ENCODE measurements around the gene DHRS2. TPM values are rescaled to one million over a fixed set of nuclear protein-coding genes. Genes with fewer than 3 reads are reported as not detected.

DHRS2 gene
- polyA plus RNA-seq, 1 donor (not counting 4 experiments of a cell fraction or from before 2014, with no cell fraction given): 0.14 TPM

GRCh38 chr14:23622990-23623389 is 13.2 kb upstream of the DHRS2 start:
- TF ChIP-seq EZH2 (IDR thresholded peaks at IDR 0.05; ENCODE audit: low read length) (no peak), CTCF (optimal IDR thresholded peaks at IDR 0.05 in 1 of 3, IDR thresholded peaks at IDR 0.05 in 1 of 3, conservative IDR thresholded peaks at IDR 0.05 in 1 of 3; ENCODE audit: extremely low read depth in 1 of 3, insufficient read depth in 2 of 3, low read length in 3 of 3) (no peak)
- peaks cover 2% of the 10 kb centered on the region for H3K9me3 ChIP-seq (ENCODE audit: control insufficient read depth, low read depth, low read length)
- no peak overlapping the region for H3K4me3 ChIP-seq (ENCODE audit: control insufficient read depth in 2 of 3, extremely low read depth in 1 of 3, insufficient read depth in 2 of 3, low read depth in 1 of 3, low read length in 3 of 3)
- H3K9ac ChIP-seq (ENCODE audit: control insufficient read depth, extremely low read depth, insufficient read depth, low read length): no peak overlapping the region
- H3K9me1 ChIP-seq (ENCODE audit: control insufficient read depth, extremely low read depth, insufficient read depth, low read length): no peaks in the 10 kb centered on the region
- no peak for FAIRE-seq
- dilution Hi-C loops (cut with MboI; ENCODE audit: extremely low pct_ligation_motif_present, low sequenced_read_pairs): no loop called here
- DNase-seq (ENCODE audit: low read depth, low spot score): no peak
- H3K4me1 ChIP-seq (ENCODE audit: control insufficient read depth, extremely low read depth, insufficient read depth, low read length): no peaks in the 10 kb centered on the region
- H3K79me2 ChIP-seq (ENCODE audit: control insufficient read depth, insufficient read depth, low read length): no peaks in the 10 kb centered on the region
- H3K36me3 ChIP-seq (ENCODE audit: control insufficient read depth in 2 of 2, extremely low read depth in 1 of 2, insufficient read depth in 2 of 2, low read length in 2 of 2): no peaks in the 10 kb centered on the region
- H2AFZ ChIP-seq (ENCODE audit: control insufficient read depth, low read length): no peak overlapping the region
- H3K4me2 ChIP-seq (ENCODE audit: control insufficient read depth, extremely low read depth, insufficient read depth, low read depth, low read length): no peak overlapping the region
- no peaks in the 10 kb centered on the region for H4K20me1 ChIP-seq (ENCODE audit: control insufficient read depth, extremely low read depth, insufficient read depth, low read length)
- H3K27ac ChIP-seq (ENCODE audit: control insufficient read depth, insufficient read depth, low read length): no peak overlapping the region
- peaks cover 4% of the 10 kb centered on the region for H3K27me3 ChIP-seq (ENCODE audit: control insufficient read depth, extremely low read depth, insufficient read depth, low read length)

GRCh38 chr14:23623962-23624361 is 12.2 kb upstream of the DHRS2 start:
- H3K27me3 ChIP-seq (ENCODE audit: control insufficient read depth, extremely low read depth, insufficient read depth, low read length): peaks cover 4% of the 10 kb centered on the region
- no peaks in the 10 kb centered on the region for H3K79me2 ChIP-seq (ENCODE audit: control insufficient read depth, insufficient read depth, low read length)
- H3K9ac ChIP-seq (ENCODE audit: control insufficient read depth, extremely low read depth, insufficient read depth, low read length): no peak overlapping the region
- H4K20me1 ChIP-seq (ENCODE audit: control insufficient read depth, extremely low read depth, insufficient read depth, low read length): no peaks in the 10 kb centered on the region
- dilution Hi-C loops (cut with MboI; ENCODE audit: extremely low pct_ligation_motif_present, low sequenced_read_pairs): no loop called here
- H3K9me3 ChIP-seq (ENCODE audit: control insufficient read depth, low read depth, low read length): peaks cover 2% of the 10 kb centered on the region
- no peak overlapping the region for H3K27ac ChIP-seq (ENCODE audit: control insufficient read depth, insufficient read depth, low read length)
- H3K4me2 ChIP-seq (ENCODE audit: control insufficient read depth, extremely low read depth, insufficient read depth, low read depth, low read length): no peak overlapping the region
- no peak overlapping the region for H3K4me3 ChIP-seq (ENCODE audit: control insufficient read depth in 2 of 3, extremely low read depth in 1 of 3, insufficient read depth in 2 of 3, low read depth in 1 of 3, low read length in 3 of 3)
- no peak overlapping the region for H2AFZ ChIP-seq (ENCODE audit: control insufficient read depth, low read length)
- DNase-seq (ENCODE audit: low read depth, low spot score) (no peak), FAIRE-seq (no peak)
- no peak for TF ChIP-seq EZH2 (IDR thresholded peaks at IDR 0.05; ENCODE audit: low read length)
- no peak for TF ChIP-seq CTCF (optimal IDR thresholded peaks at IDR 0.05 in 1 of 3, IDR thresholded peaks at IDR 0.05 in 1 of 3, conservative IDR thresholded peaks at IDR 0.05 in 1 of 3; ENCODE audit: extremely low read depth in 1 of 3, insufficient read depth in 2 of 3, low read length in 3 of 3)
- H3K4me1 ChIP-seq (ENCODE audit: control insufficient read depth, extremely low read depth, insufficient read depth, low read length): no peaks in the 10 kb centered on the region
- H3K9me1 ChIP-seq (ENCODE audit: control insufficient read depth, extremely low read depth, insufficient read depth, low read length): no peaks in the 10 kb centered on the region
- no peaks in the 10 kb centered on the region for H3K36me3 ChIP-seq (ENCODE audit: control insufficient read depth in 2 of 2, extremely low read depth in 1 of 2, insufficient read depth in 2 of 2, low read length in 2 of 2)

All from keratinocyte (primary cell).